ENCODE results near the gene ZNF675. TPM values are rescaled to one million over a fixed set of nuclear protein-coding genes. Genes with fewer than 3 reads are reported as not detected.

ZNF675 gene
- 4.1 and 5.9 TPM in 2 replicates for total RNA-seq

DNA sequence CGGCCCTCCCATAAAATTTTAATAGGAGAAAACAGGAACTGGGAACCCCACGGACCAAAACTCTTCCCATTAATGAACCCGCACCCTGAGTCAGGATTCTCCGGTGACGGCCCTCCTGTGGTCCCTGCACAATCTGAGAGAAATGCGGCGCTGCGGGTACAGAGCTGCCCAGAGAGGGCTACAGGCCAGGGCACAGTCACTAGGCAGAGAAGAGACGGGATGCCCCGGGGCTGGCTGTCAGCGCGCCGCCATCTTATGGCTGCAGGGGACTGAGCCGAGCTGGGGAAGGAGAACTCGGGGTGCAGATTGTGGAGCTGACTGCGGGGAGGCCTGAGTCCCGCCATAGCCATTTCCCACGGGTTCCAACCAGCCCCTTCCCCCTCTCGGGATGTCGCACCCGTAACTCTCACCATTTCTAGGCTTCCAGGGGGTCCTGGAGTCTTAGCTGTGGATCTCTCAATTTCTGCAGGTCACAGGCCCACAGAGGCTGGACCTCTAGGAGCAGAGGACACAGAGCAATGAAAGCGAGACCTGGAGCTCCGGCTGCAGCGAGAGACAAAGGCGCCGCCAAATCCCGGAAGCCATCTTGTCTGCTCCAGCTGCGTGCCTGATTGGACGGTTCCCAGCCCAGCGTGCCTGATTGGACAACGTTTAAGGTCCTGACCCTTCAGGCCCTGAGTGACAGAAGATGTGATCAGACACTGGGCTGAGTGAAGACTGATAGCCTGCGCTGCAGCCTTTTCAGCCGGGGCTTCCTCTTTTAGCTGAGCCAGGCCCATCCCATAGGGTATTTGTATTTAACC lies at the start of gene ZNF675:
Gene ZNF675 (minus strand): TSS at position 592 of the 803 bp plus-strand sequence. CDS start 179 bp downstream, at position 413.

Other genes starting within 250 kb of the ZNF675 start
- 0.31 and 0.53 TPM in 2 replicates for gene ZNF681, start 71.7 kb upstream of the ZNF675 start, total RNA-seq
- 1.5 and 2.8 TPM in 2 replicates for gene ZNF726, start 227.7 kb upstream of the ZNF675 start, total RNA-seq

Measured in aortic smooth muscle cell (primary cell).